ENCODE data around the gene PIP4K2C.

DNA sequence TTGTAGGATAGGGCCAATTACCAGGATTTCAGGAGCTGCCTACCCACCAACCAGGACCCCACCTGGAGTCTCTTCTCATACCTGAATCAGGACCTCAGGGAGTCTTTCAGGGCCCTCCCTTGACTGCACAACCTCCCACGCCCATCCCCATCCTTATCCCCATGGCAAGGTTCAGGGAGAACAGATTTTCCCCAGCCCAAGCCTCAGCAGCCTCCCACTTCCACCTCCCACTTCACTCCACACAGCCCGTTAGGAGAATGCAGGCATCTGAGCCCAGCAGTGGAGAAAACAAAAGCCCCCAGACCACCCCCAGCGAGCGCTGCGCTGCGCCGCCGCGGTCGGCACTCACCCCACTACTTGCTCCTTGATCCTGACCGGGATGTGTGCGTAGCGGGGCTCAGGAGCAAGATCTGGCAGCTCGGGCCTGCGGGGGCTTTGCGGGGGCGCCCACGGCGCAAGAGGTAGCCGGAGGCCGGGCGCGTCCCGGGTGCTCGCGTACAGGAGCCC is 40.6 kb downstream of the PIP4K2C start:
- no peak for TF ChIP-seq EP300 (IDR thresholded peaks at IDR 0.05)
- TF ChIP-seq, protein P1, sequence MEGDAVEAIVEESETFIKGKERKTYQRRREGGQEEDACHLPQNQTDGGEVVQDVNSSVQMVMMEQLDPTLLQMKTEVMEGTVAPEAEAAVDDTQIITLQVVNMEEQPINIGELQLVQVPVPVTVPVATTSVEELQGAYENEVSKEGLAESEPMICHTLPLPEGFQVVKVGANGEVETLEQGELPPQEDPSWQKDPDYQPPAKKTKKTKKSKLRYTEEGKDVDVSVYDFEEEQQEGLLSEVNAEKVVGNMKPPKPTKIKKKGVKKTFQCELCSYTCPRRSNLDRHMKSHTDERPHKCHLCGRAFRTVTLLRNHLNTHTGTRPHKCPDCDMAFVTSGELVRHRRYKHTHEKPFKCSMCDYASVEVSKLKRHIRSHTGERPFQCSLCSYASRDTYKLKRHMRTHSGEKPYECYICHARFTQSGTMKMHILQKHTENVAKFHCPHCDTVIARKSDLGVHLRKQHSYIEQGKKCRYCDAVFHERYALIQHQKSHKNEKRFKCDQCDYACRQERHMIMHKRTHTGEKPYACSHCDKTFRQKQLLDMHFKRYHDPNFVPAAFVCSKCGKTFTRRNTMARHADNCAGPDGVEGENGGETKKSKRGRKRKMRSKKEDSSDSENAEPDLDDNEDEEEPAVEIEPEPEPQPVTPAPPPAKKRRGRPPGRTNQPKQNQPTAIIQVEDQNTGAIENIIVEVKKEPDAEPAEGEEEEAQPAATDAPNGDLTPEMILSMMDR (IDR thresholded peaks at IDR 0.05), result no peak
- TF ChIP-seq RFX5 (IDR thresholded peaks at IDR 0.05), result no peak
- no peak for TF ChIP-seq RARB (CRISPR knock-in tag; IDR thresholded peaks at IDR 0.05)
- no peak for TF ChIP-seq ZC3H11A (IDR thresholded peaks at IDR 0.05)
- no peak for TF ChIP-seq CBX2 (IDR thresholded peaks at IDR 0.05; ENCODE audit: borderline replicate concordance, low read depth)

All from A549 (cell line).